HG02642 (cell line): Measurements from ENCODE around the gene UNK.
"Not testable (repeated sequence)": the region's sequence is repeated elsewhere in the genome, so short reads cannot be mapped to it uniquely, and the experiment has no call there.

Source experiments
- ATAC-seq: cut with Tn5 transposase; IDR thresholded peaks from one replicate; pipeline ENCODE4 v1.9.1; 2021; ENCODE audit warnings: mild to moderate bottlenecking; ENCODE audit not compliant: unreplicated experiment, poor library complexity

UNK gene

GRCh38 chr17:75868730-75869281 is 84.2 kb downstream of the UNK start:
- ATAC-seq: not testable (repeated sequence)

DNA sequence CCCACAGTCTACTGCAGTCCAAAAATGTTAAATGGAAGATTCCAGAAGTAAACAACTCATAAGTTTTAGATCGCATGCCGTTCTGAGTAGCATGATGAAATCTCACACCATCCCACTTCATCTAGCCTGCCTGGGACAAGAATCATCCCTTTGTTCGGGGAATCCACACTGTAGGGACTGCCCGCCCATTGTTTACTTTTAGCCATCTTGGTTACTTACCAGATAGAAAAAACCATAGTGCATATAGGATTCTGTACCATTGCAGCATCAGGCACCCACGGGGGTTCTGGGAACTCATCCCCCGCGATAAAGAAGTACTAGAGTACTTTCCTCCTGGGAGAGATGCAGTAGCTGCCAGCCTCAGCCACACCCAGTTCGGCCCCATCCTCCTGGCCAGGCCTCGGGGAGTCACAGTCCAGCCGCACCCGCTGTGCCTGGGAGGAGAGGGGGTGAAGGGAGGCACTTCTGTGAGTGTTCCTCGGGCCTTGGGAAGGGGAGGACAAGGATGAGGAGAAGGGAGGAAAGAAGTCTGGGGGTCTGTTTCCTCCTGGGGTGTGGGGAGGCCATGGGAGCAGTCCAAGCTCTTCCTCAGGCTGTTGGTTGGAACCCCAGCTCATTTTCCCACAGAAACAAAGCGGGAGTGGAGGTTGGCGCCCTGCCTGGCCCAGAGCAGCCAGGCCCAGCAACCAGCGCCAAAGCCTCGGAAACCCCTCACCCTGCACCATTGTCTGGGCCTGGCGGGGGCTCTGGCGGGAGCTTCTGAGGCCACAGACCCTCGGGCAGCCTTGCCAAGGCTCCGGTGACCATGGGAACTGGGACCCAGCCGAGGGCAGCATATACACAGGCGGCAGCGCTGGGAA is 84.9 kb downstream of the UNK start:
- no peak for ATAC-seq

- ATAC-seq: not testable (repeated sequence)
Observed at GRCh38 chr17:75870228-75870627, 85.6 kb downstream of the UNK start.

GRCh38 chr17:75872434-75873351 is 88.1 kb downstream of the UNK start:
- no peak for ATAC-seq

- no peak for ATAC-seq
Observed at GRCh38 chr17:75873587-75874322, 89.1 kb downstream of the UNK start.

GRCh38 chr17:75874323-75875181 is 89.9 kb downstream of the UNK start:
- ATAC-seq: no peak
